Aorta (tissue), 5 donors: ENCODE results near the gene AKAP13. TPM values are rescaled to one million over a fixed set of nuclear protein-coding genes. Genes with fewer than 3 reads are reported as not detected.

ENCODE experiments used
- ATAC-seq: fragments of 200-7000 bp; cut with Tn5 transposase; one replicate; pipeline ENCODE4 v1.9.1; 2022; ENCODE audit warnings: moderate library complexity; ENCODE audit not compliant: low FRiP score
- DNase-seq, 2 donors: peaks; one replicate each; pipeline ENCODE4 v3.0.0-alpha.2; 2020
- H3K27ac ChIP-seq, 2 donors: one replicate each; pipeline ENCODE4 v1.5.1; 2013; ENCODE audit warnings: low read length in 2 of 2, mild to moderate bottlenecking in 2 of 2, moderate library complexity in 2 of 2, control low read depth in 1 of 2, inconsistent platforms in 1 of 2, low read depth in 1 of 2
- H3K27me3 ChIP-seq, 2 donors: one replicate each; pipeline ENCODE4 v1.6.1; 2013; ENCODE audit warnings: control low read depth in 1 of 2, low read length in 1 of 2, mild to moderate bottlenecking in 1 of 2, moderate library complexity in 1 of 2; ENCODE audit not compliant: insufficient read depth in 2 of 2, control insufficient read depth in 1 of 2
- H3K36me3 ChIP-seq, 2 donors: one replicate each; pipeline ENCODE4 v1.6.1; 2013; ENCODE audit warnings: control low read depth in 1 of 2, low read length in 1 of 2, mild to moderate bottlenecking in 1 of 2; ENCODE audit not compliant: insufficient read depth in 2 of 2, control insufficient read depth in 1 of 2
- H3K4me1 ChIP-seq, 2 donors: one replicate each; pipeline ENCODE4 v1.6.1; 2013; ENCODE audit warnings: low read length in 2 of 2, control low read depth in 1 of 2, mild to moderate bottlenecking in 1 of 2, moderate library complexity in 1 of 2; ENCODE audit not compliant: insufficient read depth in 2 of 2, control insufficient read depth in 1 of 2
- H3K4me3 ChIP-seq, 2 donors: one replicate each; pipeline ENCODE4 v1.5.1; 2013; ENCODE audit warnings: low read length in 2 of 2, control low read depth in 1 of 2, mild to moderate bottlenecking in 1 of 2
- H3K9me3 ChIP-seq: one replicate; pipeline ENCODE4 v1.6.1; 2013; ENCODE audit warnings: mild to moderate bottlenecking, low read length; ENCODE audit not compliant: control insufficient read depth
- WGBS, 2 donors: extraction: QIAGEN DNeasy Blood & Tissue Kit; methylation state at CpG; one replicate each; pipeline ENCODE4 v1.1.7; 2013; 5-methylcytosine and 5-hydroxymethylcytosine counted together
- intact Hi-C, 2 donors: fragments of 100-400 bp; cut with DNase I; formaldehyde crosslinking; loops; one replicate each; pipeline versions ENCODE4 v1.14.2 to v1.15.0; 2022
- polyA plus RNA-seq, 2 donors: library from polyadenylated mRNA; stranded (reverse); fragments of 200-250 nt; gene quantifications; one replicate each; pipeline ENCODE4 v1.2.3, GENCODE V29; 2013
- total RNA-seq, 2 donors: library from RNA; stranded (reverse); fragmentation: NEBNext Ultra II Directional; extraction: Animal tissue kit (Norgen Biotek cat#: 25700); gene quantifications; one replicate each; pipeline ENCODE4 v1.2.1, GENCODE V29; 2021
- donor health status: healthy with polysubstance abuse.
- donor health status: Bipolar disorder and iron deficiency.
- donor health status: DM: no; HTN: no; CAD: no.
- donor health status: DM: no; HTN: no; CAD: no.
- donor health status: DM: yes; HTN: yes; CAD: no.

Gene AKAP13
- total and polyA plus RNA-seq, 4 donors, result 29.6 to 267 (median 138) TPM

- no peaks in the 10 kb centered on the region for H3K27me3 ChIP-seq
- ATAC-seq, result no peak
- DNase-seq, result no peak
- intact Hi-C loops, result no loop called here
- H3K9me3 ChIP-seq, result no peaks in the 10 kb centered on the region
- H3K27ac ChIP-seq, result peak overlapping the region in 1 of 2 donors; percentile 12
- H3K4me1 ChIP-seq, result peaks cover 3 to 8% of the 10 kb centered on the region in 2 donors
- H3K36me3 ChIP-seq, result no peaks in the 10 kb centered on the region
- no peak overlapping the region for H3K4me3 ChIP-seq
- WGBS, 2 donors, result 74 to 76% methylated on average over 6 of the region's 6 CpGs
Measured at GRCh38 chr15:85691350-85692240, 311.2 kb downstream of the AKAP13 start.

DNA sequence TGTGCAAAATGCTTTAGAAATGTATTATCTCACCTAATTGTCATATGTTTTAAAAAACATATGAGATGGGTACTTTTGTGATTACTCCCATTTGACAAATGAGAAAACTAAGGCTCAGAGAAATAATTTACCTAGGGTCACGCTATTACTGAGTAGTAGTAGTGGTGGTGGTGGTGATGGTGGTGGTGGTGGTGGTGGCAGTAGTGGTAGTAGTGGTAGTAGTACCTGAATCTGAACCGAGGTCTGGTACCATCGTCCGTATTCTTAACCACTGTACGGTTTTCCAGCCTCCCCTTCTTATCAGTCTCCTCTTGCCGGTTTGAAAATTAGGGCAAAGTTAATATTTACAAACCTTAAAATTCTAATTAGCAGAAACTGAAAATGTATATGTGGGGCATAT is 311.9 kb downstream of the AKAP13 start:
- Histone ChIP-seq H3K4me1 (peaks cover 3 to 8% of the 10 kb centered on the region in 2 donors), H3K36me3 (peaks cover 0 to 3% of the 10 kb centered on the region in 2 donors), H3K27ac (no peak overlapping the region), H3K27me3 (no peaks in the 10 kb centered on the region), H3K9me3 (no peaks in the 10 kb centered on the region), H3K4me3 (no peak overlapping the region)
- 67 to 75% methylated on average over 6 of the region's 6 CpGs for WGBS, 2 donors
- intact Hi-C loops, result no loop called here
- DNase-seq (no peak), ATAC-seq (no peak)

- peak overlapping the region in 1 of 2 donors; percentile 17 for H3K27ac ChIP-seq
- H3K4me3 ChIP-seq, result no peak overlapping the region
- 6 to 13% methylated on average over 5 of the region's 5 CpGs for WGBS, 2 donors
- no peaks in the 10 kb centered on the region for H3K9me3 ChIP-seq
- intact Hi-C loops, result no loop called here
- no peaks in the 10 kb centered on the region for H3K27me3 ChIP-seq
- H3K4me1 ChIP-seq, result peaks cover 3 to 8% of the 10 kb centered on the region in 2 donors
- DNase-seq, result no peak
- peak; percentile 59 for ATAC-seq
- H3K36me3 ChIP-seq, result peaks cover 0 to 3% of the 10 kb centered on the region in 2 donors
Measured at GRCh38 chr15:85692873-85693272, 312.5 kb downstream of the AKAP13 start.

DNA sequence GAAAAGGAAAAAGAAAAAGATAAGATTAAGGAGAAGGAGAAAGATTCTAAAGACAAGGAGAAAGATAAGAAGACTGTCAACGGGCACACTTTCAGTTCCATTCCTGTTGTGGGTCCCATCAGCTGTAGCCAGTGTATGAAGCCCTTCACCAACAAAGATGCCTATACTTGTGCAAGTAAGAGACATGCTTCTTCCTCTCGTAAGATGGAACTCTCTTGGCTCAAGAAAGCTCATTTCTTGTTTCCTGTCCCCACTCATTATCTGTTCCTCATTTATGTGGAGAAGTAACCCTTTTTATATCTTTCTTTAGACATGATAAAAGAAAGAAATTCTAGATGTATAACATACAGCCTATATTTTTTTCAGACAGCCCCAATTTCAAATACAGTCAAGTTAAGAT is 312.9 kb downstream of the AKAP13 start:
- ATAC-seq (no peak), DNase-seq (no peak)
- Histone ChIP-seq H3K9me3 (no peaks in the 10 kb centered on the region), H3K36me3 (peaks cover 0 to 3% of the 10 kb centered on the region in 2 donors), H3K4me1 (peaks cover 3 to 8% of the 10 kb centered on the region in 2 donors), H3K4me3 (no peak overlapping the region), H3K27me3 (no peaks in the 10 kb centered on the region), H3K27ac (no peak overlapping the region)
- WGBS, 2 donors, result 31 to 40% methylated on average over 2 of the region's 2 CpGs
- intact Hi-C loops, result no loop called here

DNA sequence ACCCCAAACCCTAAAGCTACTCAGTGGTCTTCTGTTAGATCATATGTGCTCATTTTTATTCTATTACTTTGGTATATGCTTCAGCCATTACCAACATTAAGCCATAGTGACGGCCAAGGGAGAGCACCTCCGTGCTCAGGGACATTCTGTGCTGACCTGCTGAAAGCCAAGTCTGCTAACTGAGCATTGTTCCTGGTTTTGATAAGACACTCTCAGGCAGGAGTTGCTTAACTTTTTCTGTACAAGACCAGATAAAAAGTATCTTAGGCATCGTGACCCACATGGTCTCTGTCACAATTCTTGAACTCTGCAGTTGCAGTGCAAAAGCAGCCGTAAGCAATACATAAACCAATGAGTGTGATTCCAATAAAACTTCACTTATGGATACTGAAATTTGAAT is 313.7 kb downstream of the AKAP13 start:
- peaks cover 0 to 3% of the 10 kb centered on the region in 2 donors for H3K36me3 ChIP-seq
- H3K4me3 ChIP-seq, result no peak overlapping the region
- 87 to 89% methylated on average over 4 of the region's 4 CpGs for WGBS, 2 donors

DNA sequence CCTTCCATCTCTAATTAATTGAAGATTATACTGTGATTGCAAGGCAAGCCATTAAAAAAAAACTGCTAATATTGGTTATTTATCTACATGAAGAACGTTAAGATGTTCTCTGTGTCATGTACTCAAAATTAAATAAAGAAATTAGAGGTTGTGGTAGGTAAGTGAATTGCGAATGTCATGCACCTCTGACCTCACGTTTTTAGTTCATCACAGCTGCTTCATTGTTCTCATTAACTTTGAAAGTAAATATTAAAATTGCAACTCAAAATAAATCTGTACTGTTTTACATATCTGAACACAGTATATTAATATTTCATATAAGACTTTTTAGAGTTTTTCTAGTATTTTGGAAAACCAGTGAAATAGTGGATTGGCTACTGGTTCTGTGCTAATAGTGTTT is 320.4 kb downstream of the AKAP13 start:
- Histone ChIP-seq H3K4me1 (peaks cover 3 to 7% of the 10 kb centered on the region in 2 donors), H3K27me3 (no peaks in the 10 kb centered on the region), H3K4me3 (no peak overlapping the region), H3K27ac (no peak overlapping the region), H3K36me3 (peaks cover 0 to 3% of the 10 kb centered on the region in 2 donors), H3K9me3 (no peaks in the 10 kb centered on the region)
- DNase-seq (no peak), ATAC-seq (no peak)
- 79 to 84% methylated on average over 3 of the region's 3 CpGs for WGBS, 2 donors
- intact Hi-C loops, result loop anchor here in 1 of 2 donors (10.0 kb wide), 2 partner anchors 76 to 196 kb away; no protein-coding TSS in a partner anchor

More for the DNA sequence above, 313.7 kb downstream of the AKAP13 start:
- H3K27me3 ChIP-seq, result no peaks in the 10 kb centered on the region
- H3K9me3 ChIP-seq, result no peaks in the 10 kb centered on the region
- H3K4me1 ChIP-seq, result peaks cover 3 to 8% of the 10 kb centered on the region in 2 donors
- intact Hi-C loops, result no loop called here
- ATAC-seq, result no peak
- H3K27ac ChIP-seq, result no peak overlapping the region
- no peak for DNase-seq

- WGBS, 2 donors, result 47 to 49% methylated on average over 7 of the region's 7 CpGs
- Histone ChIP-seq H3K4me3 (no peak overlapping the region), H3K4me1 (peaks cover 5 to 20% of the 10 kb centered on the region in 2 donors), H3K27me3 (no peaks in the 10 kb centered on the region), H3K9me3 (no peaks in the 10 kb centered on the region), H3K27ac (peak overlapping the region in 1 of 2 donors; percentile 48), H3K36me3 (no peaks in the 10 kb centered on the region)
- intact Hi-C loops, result loop anchor here in 1 of 2 donors (10.0 kb wide), 2 partner anchors 78 to 198 kb away; no protein-coding TSS in a partner anchor
- ATAC-seq (no peak), DNase-seq (no peak)
Measured at GRCh38 chr15:85702321-85703101, 322.1 kb downstream of the AKAP13 start.

GRCh38 chr15:85704066-85704465 is 323.7 kb downstream of the AKAP13 start:
- Histone ChIP-seq H3K4me3 (no peak overlapping the region), H3K27ac (peak overlapping the region in 1 of 2 donors; percentile 44)

More at GRCh38 chr15:85704066-85704465, 323.7 kb downstream of the AKAP13 start:
- no peaks in the 10 kb centered on the region for H3K27me3 ChIP-seq
- intact Hi-C loops, result loop anchor here in 1 of 2 donors (10.0 kb wide), 2 partner anchors 79 to 199 kb away; no protein-coding TSS in a partner anchor
- peaks cover 5 to 25% of the 10 kb centered on the region in 2 donors for H3K4me1 ChIP-seq
- no peaks in the 10 kb centered on the region for H3K36me3 ChIP-seq
- DNase-seq (no peak), ATAC-seq (no peak)
- WGBS, 2 donors, result 7 to 8% methylated on average over 4 of the region's 4 CpGs
- no peaks in the 10 kb centered on the region for H3K9me3 ChIP-seq
